HG03175 (cell line): ENCODE results near the gene CCNQ.
A peak's percentile ranks its signal among the peaks of the same experiment; 100 is the strongest.

Experiments used
- ATAC-seq: cut with Tn5 transposase; IDR thresholded peaks from one replicate; pipeline ENCODE4 v1.9.1; 2021; ENCODE audit warnings: mild to moderate bottlenecking, moderate library complexity; ENCODE audit not compliant: unreplicated experiment

The CCNQ gene

GRCh38 chrX:153546386-153546785 is 52.6 kb downstream of the CCNQ start:
- no peak for ATAC-seq

- no peak for ATAC-seq
These were observed 54.2 kb downstream of the CCNQ start for GRCh38 chrX:153544727-153545126.

- no peak for ATAC-seq
These were observed 59.0 kb downstream of the CCNQ start for GRCh38 chrX:153539979-153540358.

- peak; percentile 60 for ATAC-seq
These were observed 59.6 kb downstream of the CCNQ start for GRCh38 chrX:153539171-153539978.

GRCh38 chrX:153538424-153538823 is 60.5 kb downstream of the CCNQ start:
- ATAC-seq, result no peak
